HepG2 (cell line): ENCODE results near the gene TUBB3. TPM values are rescaled to one million over a fixed set of nuclear protein-coding genes. Genes with fewer than 3 reads are reported as not detected.

Source experiments
- FOXA3 ChIP-seq: IDR thresholded peaks from 2 replicates; pipeline ENCODE4 v1.6.1; 2016; ENCODE audit warnings: missing genetic modification reagents, missing compliant biosample characterization
- GTF2F1 ChIP-seq: fragments of 150-350 bp; IDR thresholded peaks from 2 replicates; pipeline ENCODE4 v1.6.1; 2014; ENCODE audit warnings: low read length
- HCFC1 ChIP-seq: fragments of 150-350 bp; IDR thresholded peaks from 2 replicates; pipeline ENCODE4 v1.6.1; 2014; ENCODE audit warnings: low read depth, low read length
- ISX ChIP-seq: sonication (generic); formaldehyde crosslinking; conservative IDR thresholded peaks from 2 replicates; pipeline ENCODE4 v1.5.0; 2020; ENCODE audit warnings: missing genetic modification reagents
- KAT8 ChIP-seq: IDR thresholded peaks from 2 replicates; pipeline ENCODE4 v1.6.1; 2016; ENCODE audit warnings: missing genetic modification reagents, missing compliant biosample characterization
- MYC ChIP-seq: sonication (generic); formaldehyde crosslinking; IDR thresholded peaks from 2 replicates; pipeline ENCODE4 v1.9.0; 2021; ENCODE audit warnings: missing genetic modification reagents, borderline replicate concordance
- NCOA1 ChIP-seq: sonication (generic); formaldehyde crosslinking; IDR thresholded peaks from 2 replicates; pipeline ENCODE4 v1.9.0; 2021; ENCODE audit warnings: missing genetic modification reagents
- NFKB2 ChIP-seq: sonication (generic); formaldehyde crosslinking; IDR thresholded peaks from 2 replicates; pipeline ENCODE4 v1.4.0; 2020; ENCODE audit warnings: missing genetic modification reagents, borderline replicate concordance
- NR2F1 ChIP-seq, 2 experiments: fragments of 450-650 bp in 1 of 2; formaldehyde crosslinking in 1 of 2; IDR thresholded peaks; 2 replicates each; pipeline versions ENCODE4 v1.5.0 to v1.6.1; 2016 to 2020; ENCODE audit warnings: mild to moderate bottlenecking in 1 of 2, missing compliant biosample characterization in 1 of 2, missing genetic modification reagents in 1 of 2, moderate library complexity in 1 of 2
- PHF8 ChIP-seq: sonication (generic); formaldehyde crosslinking; IDR thresholded peaks from 2 replicates; pipeline ENCODE4 v1.5.0; 2020; ENCODE audit warnings: missing genetic modification reagents
- RBM22 ChIP-seq: fragments of 200-400 bp; formaldehyde crosslinking; optimal IDR thresholded peaks from 2 replicates; pipeline ENCODE3; 2017; ENCODE audit warnings: mild to moderate bottlenecking, low read length, moderate library complexity
- SMARCE1 ChIP-seq: fragments of 450-650 bp; IDR thresholded peaks from 2 replicates; pipeline ENCODE4 v1.6.1; 2017; ENCODE audit warnings: borderline replicate concordance
- TBL1XR1 ChIP-seq: fragments of 150-350 bp; IDR thresholded peaks from 2 replicates; pipeline ENCODE4 v1.6.1; 2014; ENCODE audit warnings: borderline replicate concordance, low read length; ENCODE audit not compliant: partially characterized antibody
- ZNF564 ChIP-seq: sonication (generic); formaldehyde crosslinking; IDR thresholded peaks from 2 replicates; pipeline ENCODE4 v1.8.1; 2023; ENCODE audit warnings: mild to moderate bottlenecking, missing genetic modification reagents
- ZNF775 ChIP-seq: sonication (generic); formaldehyde crosslinking; IDR thresholded peaks from 2 replicates; pipeline ENCODE4 v1.4.0; 2020; ENCODE audit warnings: missing genetic modification reagents, mild to moderate bottlenecking, moderate library complexity, borderline replicate concordance
- polyA plus RNA-seq, 8 experiments: library from polyadenylated mRNA; depleted of rRNA in 3 of 8; stranded (reverse) in 7 of 8; unstranded in 1 of 8; fragments of >200 nt; fragmentation: Illumina TruSeq in 4 of 8; extraction: Trizol in 4 of 8; gene quantifications; 2 replicates each; pipeline versions ENCODE4 v1.2.1 to v1.2.3, GENCODE V29; 2011 to 2016; ENCODE audit warnings: low read depth in 4 of 8, missing spikeins in 1 of 8, mixed read lengths in 1 of 8; ENCODE audit not compliant: insufficient read depth in 1 of 8
- total RNA-seq, 5 experiments: library from RNA; depleted of rRNA; stranded (reverse); fragments of >200 nt; fragmentation: Illumina TruSeq; extraction: Trizol; gene quantifications; 2 replicates each; pipeline ENCODE4 v1.2.3, GENCODE V29; 2016; ENCODE audit warnings: low read depth in 1 of 5
- TF ChIP-seq, protein P1 (sequence below), 2 experiments: sonication (generic) in 1 of 2; formaldehyde crosslinking in 1 of 2; IDR thresholded peaks; 2 replicates each; pipeline versions ENCODE4 v1.4.0 to v1.6.1; 2016 to 2020; ENCODE audit warnings: borderline replicate concordance in 1 of 2, low read depth in 1 of 2, mild to moderate bottlenecking in 1 of 2, missing genetic modification reagents in 1 of 2
- TF ChIP-seq, protein P2 (sequence below): IDR thresholded peaks from 2 replicates; pipeline ENCODE4 v1.6.1; 2018; ENCODE audit warnings: missing genetic modification reagents
- TF ChIP-seq, protein P3 (sequence below): sonication (generic); formaldehyde crosslinking; IDR thresholded peaks from 2 replicates; pipeline ENCODE4 v1.4.0; 2020; ENCODE audit warnings: mild to moderate bottlenecking, missing genetic modification reagents
- TF ChIP-seq, protein P4 (sequence below): sonication (generic); formaldehyde crosslinking; IDR thresholded peaks from 2 replicates; pipeline ENCODE4 v1.5.0; 2020; ENCODE audit warnings: missing genetic modification reagents
- TF ChIP-seq, protein P5 (sequence below): sonication (generic); formaldehyde crosslinking; conservative IDR thresholded peaks from 2 replicates; pipeline ENCODE4 v1.8.0; 2022; ENCODE audit warnings: missing genetic modification reagents

TUBB3 gene
- total and polyA plus RNA-seq, 2 of the 13 experiments (the other 11 are each of a cell fraction or from before 2014, with no cell fraction given) = 110 to 185 TPM

DNA sequence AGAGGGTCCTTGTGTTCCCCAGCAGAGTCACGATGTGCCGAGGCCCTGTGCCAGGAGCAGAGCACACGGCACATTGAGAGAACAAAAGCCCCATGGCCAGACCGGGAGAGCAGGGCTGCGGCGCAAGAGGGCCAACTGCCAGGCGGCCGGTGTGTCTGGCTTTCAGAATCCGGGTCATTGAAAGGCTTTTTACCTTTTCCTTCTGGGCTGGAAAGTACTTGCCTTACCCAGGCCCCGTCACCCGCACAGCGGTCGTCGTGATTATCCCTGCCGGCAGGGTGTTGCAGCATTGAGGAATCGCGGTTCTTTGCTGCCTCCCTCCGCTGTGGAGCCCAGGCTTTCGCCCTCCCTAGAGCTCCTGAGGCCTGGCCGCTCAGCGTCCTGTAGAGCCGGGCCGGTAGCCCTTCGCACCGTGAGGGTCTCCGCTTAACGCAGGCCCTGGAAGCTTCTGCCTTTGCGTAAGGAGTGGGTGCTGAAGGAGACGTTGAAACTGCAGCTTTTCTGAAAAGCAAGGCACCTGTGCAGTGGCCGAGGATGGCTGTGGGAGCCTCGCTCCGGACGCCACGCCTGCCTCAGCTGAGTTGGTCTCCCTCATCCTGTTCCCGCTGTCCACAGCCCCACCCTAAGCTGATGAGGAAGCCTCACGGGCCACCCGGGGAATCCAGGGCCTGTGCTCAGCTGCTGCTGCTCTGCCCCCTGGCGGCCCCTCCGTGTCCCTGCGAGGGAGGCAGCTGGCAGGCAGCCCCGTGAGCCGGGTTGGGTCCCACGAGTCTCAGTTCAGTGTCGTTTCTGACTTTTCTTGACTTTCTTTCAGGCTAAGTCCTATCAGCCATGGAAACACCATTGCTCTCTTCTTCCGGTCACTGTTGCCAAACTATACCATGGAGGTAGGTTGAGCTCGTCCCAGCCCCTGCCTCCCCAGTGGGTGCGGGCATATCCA, 13.1 kb upstream of the TUBB3 start (continued):
- TF ChIP-seq, protein P1, sequence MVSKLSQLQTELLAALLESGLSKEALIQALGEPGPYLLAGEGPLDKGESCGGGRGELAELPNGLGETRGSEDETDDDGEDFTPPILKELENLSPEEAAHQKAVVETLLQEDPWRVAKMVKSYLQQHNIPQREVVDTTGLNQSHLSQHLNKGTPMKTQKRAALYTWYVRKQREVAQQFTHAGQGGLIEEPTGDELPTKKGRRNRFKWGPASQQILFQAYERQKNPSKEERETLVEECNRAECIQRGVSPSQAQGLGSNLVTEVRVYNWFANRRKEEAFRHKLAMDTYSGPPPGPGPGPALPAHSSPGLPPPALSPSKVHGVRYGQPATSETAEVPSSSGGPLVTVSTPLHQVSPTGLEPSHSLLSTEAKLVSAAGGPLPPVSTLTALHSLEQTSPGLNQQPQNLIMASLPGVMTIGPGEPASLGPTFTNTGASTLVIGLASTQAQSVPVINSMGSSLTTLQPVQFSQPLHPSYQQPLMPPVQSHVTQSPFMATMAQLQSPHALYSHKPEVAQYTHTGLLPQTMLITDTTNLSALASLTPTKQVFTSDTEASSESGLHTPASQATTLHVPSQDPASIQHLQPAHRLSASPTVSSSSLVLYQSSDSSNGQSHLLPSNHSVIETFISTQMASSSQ (IDR thresholded peaks at IDR 0.05; ENCODE audit: low read depth) = no peak
- TF ChIP-seq, protein P1 (CRISPR knock-in tag; IDR thresholded peaks at IDR 0.05; ENCODE audit: borderline replicate concordance) = 0 out of 2 replicates have a peak, but pooled peaks have one; percentile 28
- TF ChIP-seq NFKB2 = peak; percentile 55; the same call in 1 of the 2 replicates
- no peak for TF ChIP-seq ZNF564
- TF ChIP-seq, protein P2, sequence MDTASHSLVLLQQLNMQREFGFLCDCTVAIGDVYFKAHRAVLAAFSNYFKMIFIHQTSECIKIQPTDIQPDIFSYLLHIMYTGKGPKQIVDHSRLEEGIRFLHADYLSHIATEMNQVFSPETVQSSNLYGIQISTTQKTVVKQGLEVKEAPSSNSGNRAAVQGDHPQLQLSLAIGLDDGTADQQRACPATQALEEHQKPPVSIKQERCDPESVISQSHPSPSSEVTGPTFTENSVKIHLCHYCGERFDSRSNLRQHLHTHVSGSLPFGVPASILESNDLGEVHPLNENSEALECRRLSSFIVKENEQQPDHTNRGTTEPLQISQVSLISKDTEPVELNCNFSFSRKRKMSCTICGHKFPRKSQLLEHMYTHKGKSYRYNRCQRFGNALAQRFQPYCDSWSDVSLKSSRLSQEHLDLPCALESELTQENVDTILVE = no peak
- TF ChIP-seq MYC (CRISPR knock-in tag) = peak; percentile 56
- TF ChIP-seq TBL1XR1 = no peak
- TF ChIP-seq ZNF775 (CRISPR knock-in tag) = no peak
- no peak for TF ChIP-seq PHF8 (CRISPR knock-in tag)
- TF ChIP-seq, protein P3, sequence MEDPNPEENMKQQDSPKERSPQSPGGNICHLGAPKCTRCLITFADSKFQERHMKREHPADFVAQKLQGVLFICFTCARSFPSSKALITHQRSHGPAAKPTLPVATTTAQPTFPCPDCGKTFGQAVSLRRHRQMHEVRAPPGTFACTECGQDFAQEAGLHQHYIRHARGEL = no peak; the same call in 1 of the 2 replicates
- no peak for TF ChIP-seq ISX
- no peak for TF ChIP-seq NR2F1 (CRISPR knock-in tag; IDR thresholded peaks at IDR 0.05)
- 0 out of 2 replicates have a peak, but pooled peaks have one; percentile 16 for TF ChIP-seq FOXA3 (CRISPR knock-in tag)
- no peak for TF ChIP-seq GTF2F1
- TF ChIP-seq HCFC1 = no peak
- 0 out of 2 replicates have a peak, but pooled peaks have one; percentile 31 for TF ChIP-seq KAT8 (CRISPR knock-in tag)
- no peak for TF ChIP-seq NCOA1 (CRISPR knock-in tag)
- TF ChIP-seq, protein P4, sequence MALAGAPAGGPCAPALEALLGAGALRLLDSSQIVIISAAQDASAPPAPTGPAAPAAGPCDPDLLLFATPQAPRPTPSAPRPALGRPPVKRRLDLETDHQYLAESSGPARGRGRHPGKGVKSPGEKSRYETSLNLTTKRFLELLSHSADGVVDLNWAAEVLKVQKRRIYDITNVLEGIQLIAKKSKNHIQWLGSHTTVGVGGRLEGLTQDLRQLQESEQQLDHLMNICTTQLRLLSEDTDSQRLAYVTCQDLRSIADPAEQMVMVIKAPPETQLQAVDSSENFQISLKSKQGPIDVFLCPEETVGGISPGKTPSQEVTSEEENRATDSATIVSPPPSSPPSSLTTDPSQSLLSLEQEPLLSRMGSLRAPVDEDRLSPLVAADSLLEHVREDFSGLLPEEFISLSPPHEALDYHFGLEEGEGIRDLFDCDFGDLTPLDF (CRISPR knock-in tag) = no peak
- TF ChIP-seq RBM22 = peak; percentile 92
- no peak for TF ChIP-seq SMARCE1
- TF ChIP-seq, protein P5, sequence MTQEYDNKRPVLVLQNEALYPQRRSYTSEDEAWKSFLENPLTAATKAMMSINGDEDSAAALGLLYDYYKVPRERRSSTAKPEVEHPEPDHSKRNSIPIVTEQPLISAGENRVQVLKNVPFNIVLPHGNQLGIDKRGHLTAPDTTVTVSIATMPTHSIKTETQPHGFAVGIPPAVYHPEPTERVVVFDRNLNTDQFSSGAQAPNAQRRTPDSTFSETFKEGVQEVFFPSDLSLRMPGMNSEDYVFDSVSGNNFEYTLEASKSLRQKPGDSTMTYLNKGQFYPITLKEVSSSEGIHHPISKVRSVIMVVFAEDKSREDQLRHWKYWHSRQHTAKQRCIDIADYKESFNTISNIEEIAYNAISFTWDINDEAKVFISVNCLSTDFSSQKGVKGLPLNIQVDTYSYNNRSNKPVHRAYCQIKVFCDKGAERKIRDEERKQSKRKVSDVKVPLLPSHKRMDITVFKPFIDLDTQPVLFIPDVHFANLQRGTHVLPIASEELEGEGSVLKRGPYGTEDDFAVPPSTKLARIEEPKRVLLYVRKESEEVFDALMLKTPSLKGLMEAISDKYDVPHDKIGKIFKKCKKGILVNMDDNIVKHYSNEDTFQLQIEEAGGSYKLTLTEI = no peak
